ENCODE measurements around the gene ATN1.

- TF ChIP-seq TEAD4 (IDR thresholded peaks at IDR 0.05) (no peak), YY1 (IDR thresholded peaks at IDR 0.05; ENCODE audit: low read depth) (no peak), EGR1 (IDR thresholded peaks at IDR 0.05) (no peak)
- TF ChIP-seq, protein P1, sequence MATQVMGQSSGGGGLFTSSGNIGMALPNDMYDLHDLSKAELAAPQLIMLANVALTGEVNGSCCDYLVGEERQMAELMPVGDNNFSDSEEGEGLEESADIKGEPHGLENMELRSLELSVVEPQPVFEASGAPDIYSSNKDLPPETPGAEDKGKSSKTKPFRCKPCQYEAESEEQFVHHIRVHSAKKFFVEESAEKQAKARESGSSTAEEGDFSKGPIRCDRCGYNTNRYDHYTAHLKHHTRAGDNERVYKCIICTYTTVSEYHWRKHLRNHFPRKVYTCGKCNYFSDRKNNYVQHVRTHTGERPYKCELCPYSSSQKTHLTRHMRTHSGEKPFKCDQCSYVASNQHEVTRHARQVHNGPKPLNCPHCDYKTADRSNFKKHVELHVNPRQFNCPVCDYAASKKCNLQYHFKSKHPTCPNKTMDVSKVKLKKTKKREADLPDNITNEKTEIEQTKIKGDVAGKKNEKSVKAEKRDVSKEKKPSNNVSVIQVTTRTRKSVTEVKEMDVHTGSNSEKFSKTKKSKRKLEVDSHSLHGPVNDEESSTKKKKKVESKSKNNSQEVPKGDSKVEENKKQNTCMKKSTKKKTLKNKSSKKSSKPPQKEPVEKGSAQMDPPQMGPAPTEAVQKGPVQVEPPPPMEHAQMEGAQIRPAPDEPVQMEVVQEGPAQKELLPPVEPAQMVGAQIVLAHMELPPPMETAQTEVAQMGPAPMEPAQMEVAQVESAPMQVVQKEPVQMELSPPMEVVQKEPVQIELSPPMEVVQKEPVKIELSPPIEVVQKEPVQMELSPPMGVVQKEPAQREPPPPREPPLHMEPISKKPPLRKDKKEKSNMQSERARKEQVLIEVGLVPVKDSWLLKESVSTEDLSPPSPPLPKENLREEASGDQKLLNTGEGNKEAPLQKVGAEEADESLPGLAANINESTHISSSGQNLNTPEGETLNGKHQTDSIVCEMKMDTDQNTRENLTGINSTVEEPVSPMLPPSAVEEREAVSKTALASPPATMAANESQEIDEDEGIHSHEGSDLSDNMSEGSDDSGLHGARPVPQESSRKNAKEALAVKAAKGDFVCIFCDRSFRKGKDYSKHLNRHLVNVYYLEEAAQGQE (IDR thresholded peaks at IDR 0.05; ENCODE audit: low read depth), result no peak
Measured at GRCh38 chr12:6905414-6906040, 22.2 kb upstream of the ATN1 start.
